GM21825 (cell line): Measurements from ENCODE around the gene OCIAD2.
"Not testable (repeated sequence)": the region's sequence is repeated elsewhere in the genome, so short reads cannot be mapped to it uniquely, and the experiment has no call there.

Source experiments
- ATAC-seq: cut with Tn5 transposase; IDR thresholded peaks from one replicate; pipeline ENCODE4 v1.9.1; 2021; ENCODE audit warnings: mild to moderate bottlenecking, moderate library complexity; ENCODE audit not compliant: unreplicated experiment

The OCIAD2 gene

GRCh38 chr4:48906206-48907173 lies at the start of gene OCIAD2:
OCIAD2 (minus strand) TSS chr4:48906774; CDS start chr4:48904549, 2,225 bp downstream.
- peak; percentile 96 for ATAC-seq

GRCh38 chr4:48954314-48954713 lies 47.7 kb upstream of the OCIAD2 start:
- ATAC-seq, result no peak

GRCh38 chr4:48949518-48950219 lies 43.1 kb upstream of the OCIAD2 start:
- ATAC-seq, result no peak

GRCh38 chr4:48949086-48949485 lies 42.5 kb upstream of the OCIAD2 start:
- ATAC-seq, result no peak

- no peak for ATAC-seq
Observed at GRCh38 chr4:48947731-48948130, 41.2 kb upstream of the OCIAD2 start.

GRCh38 chr4:48945981-48946380 lies 39.4 kb upstream of the OCIAD2 start:
- no peak for ATAC-seq

- ATAC-seq, result no peak
Observed at GRCh38 chr4:48944756-48945241, 38.2 kb upstream of the OCIAD2 start.

- no peak for ATAC-seq
Observed at GRCh38 chr4:48944252-48944651, 37.7 kb upstream of the OCIAD2 start.

- ATAC-seq, result no peak
Observed at GRCh38 chr4:48943387-48943786, 36.8 kb upstream of the OCIAD2 start.

- ATAC-seq, result no peak
Observed at GRCh38 chr4:48939785-48940184, 33.2 kb upstream of the OCIAD2 start.

- ATAC-seq, result no peak
Observed at GRCh38 chr4:48938831-48939230, 32.3 kb upstream of the OCIAD2 start.

GRCh38 chr4:48937033-48937432 lies 30.5 kb upstream of the OCIAD2 start:
- no peak for ATAC-seq

- ATAC-seq, result no peak
Observed at GRCh38 chr4:48931459-48931858, 24.9 kb upstream of the OCIAD2 start.

GRCh38 chr4:48930654-48931053 lies 24.1 kb upstream of the OCIAD2 start:
- no peak for ATAC-seq

- ATAC-seq, result no peak
Observed at GRCh38 chr4:48924416-48924815, 17.8 kb upstream of the OCIAD2 start.

GRCh38 chr4:48923065-48923464 lies 16.5 kb upstream of the OCIAD2 start:
- not testable (repeated sequence) for ATAC-seq

- no peak for ATAC-seq
Observed at GRCh38 chr4:48914311-48914710, 7.7 kb upstream of the OCIAD2 start.

GRCh38 chr4:48913346-48913745 lies 6.8 kb upstream of the OCIAD2 start:
- ATAC-seq, result no peak

- no peak for ATAC-seq
Observed at GRCh38 chr4:48912349-48912748, 5.8 kb upstream of the OCIAD2 start.

GRCh38 chr4:48910511-48910910 lies 3.9 kb upstream of the OCIAD2 start:
- ATAC-seq, result no peak

GRCh38 chr4:48909697-48910096 lies 3.1 kb upstream of the OCIAD2 start:
- ATAC-seq, result no peak

GRCh38 chr4:48908687-48909086 lies 2.1 kb upstream of the OCIAD2 start:
- ATAC-seq, result no peak
